ENCODE data around the gene ARL16. TPM values are rescaled to one million over a fixed set of nuclear protein-coding genes. Genes with fewer than 3 reads are reported as not detected.

ARL16 gene
- polyA plus RNA-seq, 2 of the 4 experiments (the other 2 are of a cell fraction): 45.2 to 53.6 TPM

DNA sequence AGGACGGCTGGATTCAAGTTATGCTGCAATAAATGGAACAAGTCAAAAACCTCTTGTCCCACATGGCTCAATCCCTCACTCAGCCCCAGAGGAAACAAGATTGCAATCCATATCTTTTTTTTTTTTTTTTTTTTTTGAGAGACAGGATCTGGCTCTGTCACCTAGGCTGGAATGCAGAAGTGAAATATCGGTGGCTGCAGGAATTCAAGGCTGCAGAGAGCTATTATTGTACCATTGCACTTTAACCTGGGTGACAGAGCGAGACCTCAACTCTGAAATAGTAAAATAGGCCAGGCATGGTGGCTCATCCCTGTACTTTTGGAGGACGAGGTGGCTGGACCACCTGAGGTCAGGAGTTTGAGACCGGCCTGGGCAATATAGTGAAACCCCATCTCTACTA lies 24.6 kb downstream of the ARL16 start:
- CTCF ChIA-PET: interaction anchor here (1.2 to 2.0 kb wide), 2 partner anchors 18 to 43 kb away, joined by 3 to 5 read pairs; no protein-coding TSS in a partner anchor
- no peak overlapping the region for H3K4me2 ChIP-seq
- WGBS (ENCODE audit: missing lambda C conversion rate): 83% methylated on average over 5 of the region's 5 CpGs
- no peak for ATAC-seq
- FAIRE-seq: no peak
- no peak for TF ChIP-seq SREBF2 (IDR thresholded peaks at IDR 0.05)
- TF ChIP-seq SMC3 (IDR thresholded peaks at IDR 0.05): no peak
- no peak for TF ChIP-seq CEBPB (IDR thresholded peaks at IDR 0.05)
- TF ChIP-seq FOSB (CRISPR knock-in tag; IDR thresholded peaks at IDR 0.05): no peak
- no peak for TF ChIP-seq ZSCAN20 (CRISPR knock-in tag; IDR thresholded peaks at IDR 0.05)
- TF ChIP-seq CBX2 (IDR thresholded peaks at IDR 0.05; ENCODE audit: borderline replicate concordance, low read depth): no peak
- no peak for TF ChIP-seq HEYL (CRISPR knock-in tag; IDR thresholded peaks at IDR 0.05)
- TF ChIP-seq RFX5 (IDR thresholded peaks at IDR 0.05): no peak
- TF ChIP-seq HOXB13 (CRISPR knock-in tag; IDR thresholded peaks at IDR 0.05; ENCODE audit: low read depth): no peak
- TF ChIP-seq MYC (IDR thresholded peaks at IDR 0.05; ENCODE audit: borderline replicate concordance, low read length): no peak
- H3K9me3 ChIP-seq: no peaks in the 10 kb centered on the region
- DNase-seq (ENCODE audit: low read depth in 1 of 2, low spot score in 1 of 2): no peak
- H3K27ac ChIP-seq: no peak overlapping the region
- POLR2A ChIA-PET: no interaction called here
- H3K4me1 ChIP-seq: no peaks in the 10 kb centered on the region
- H3K4me3 ChIP-seq: no peak overlapping the region

DNA sequence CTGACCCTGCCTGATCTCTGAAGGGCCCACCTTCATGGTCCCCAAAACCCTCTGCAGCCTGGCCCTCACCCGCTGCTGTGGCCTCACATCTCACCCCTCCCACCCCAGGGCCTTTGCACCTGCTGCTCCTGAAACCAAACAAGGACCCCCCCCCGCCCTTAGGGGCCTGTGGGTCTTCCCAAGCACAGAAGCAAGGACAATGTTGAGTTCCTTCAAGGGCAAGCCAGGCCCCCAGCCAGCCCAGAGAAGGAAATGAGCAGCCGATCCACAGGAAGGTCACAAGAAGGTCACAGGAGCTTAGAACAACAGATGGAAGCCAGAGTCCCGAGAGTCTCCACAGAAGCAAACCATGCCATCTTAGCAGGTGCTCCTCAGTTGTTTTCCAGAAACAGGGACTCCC lies 26.8 kb downstream of the ARL16 start:
- TF ChIP-seq, protein P1, sequence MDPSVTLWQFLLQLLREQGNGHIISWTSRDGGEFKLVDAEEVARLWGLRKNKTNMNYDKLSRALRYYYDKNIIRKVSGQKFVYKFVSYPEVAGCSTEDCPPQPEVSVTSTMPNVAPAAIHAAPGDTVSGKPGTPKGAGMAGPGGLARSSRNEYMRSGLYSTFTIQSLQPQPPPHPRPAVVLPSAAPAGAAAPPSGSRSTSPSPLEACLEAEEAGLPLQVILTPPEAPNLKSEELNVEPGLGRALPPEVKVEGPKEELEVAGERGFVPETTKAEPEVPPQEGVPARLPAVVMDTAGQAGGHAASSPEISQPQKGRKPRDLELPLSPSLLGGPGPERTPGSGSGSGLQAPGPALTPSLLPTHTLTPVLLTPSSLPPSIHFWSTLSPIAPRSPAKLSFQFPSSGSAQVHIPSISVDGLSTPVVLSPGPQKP (IDR thresholded peaks at IDR 0.05; ENCODE audit: low read depth, low read length): no peak
- no peak for FAIRE-seq
- CTCF ChIA-PET: interaction anchor here (1.1 to 3.4 kb wide), 5 partner anchors 15 to 55 kb away, joined by 3 to 17 read pairs (median 6); no protein-coding TSS in a partner anchor
- Histone ChIP-seq H3K4me1 (peaks cover 3% of the 10 kb centered on the region), H3K9me3 (no peaks in the 10 kb centered on the region), H3K27ac (no peak overlapping the region), H3K4me2 (no peak overlapping the region), H3K4me3 (no peak overlapping the region)
- WGBS (ENCODE audit: missing lambda C conversion rate): 87% methylated on average over 3 of the region's 4 CpGs
- POLR2A ChIA-PET: interaction anchor here (1.4 kb wide), 1 partner anchor 20 kb away, joined by 3 read pairs; the partner anchor contains the start of genes NPLOC4 and TSPAN10
- no peak for ATAC-seq
- DNase-seq (ENCODE audit: low read depth in 1 of 2, low spot score in 1 of 2): no peak

DNA sequence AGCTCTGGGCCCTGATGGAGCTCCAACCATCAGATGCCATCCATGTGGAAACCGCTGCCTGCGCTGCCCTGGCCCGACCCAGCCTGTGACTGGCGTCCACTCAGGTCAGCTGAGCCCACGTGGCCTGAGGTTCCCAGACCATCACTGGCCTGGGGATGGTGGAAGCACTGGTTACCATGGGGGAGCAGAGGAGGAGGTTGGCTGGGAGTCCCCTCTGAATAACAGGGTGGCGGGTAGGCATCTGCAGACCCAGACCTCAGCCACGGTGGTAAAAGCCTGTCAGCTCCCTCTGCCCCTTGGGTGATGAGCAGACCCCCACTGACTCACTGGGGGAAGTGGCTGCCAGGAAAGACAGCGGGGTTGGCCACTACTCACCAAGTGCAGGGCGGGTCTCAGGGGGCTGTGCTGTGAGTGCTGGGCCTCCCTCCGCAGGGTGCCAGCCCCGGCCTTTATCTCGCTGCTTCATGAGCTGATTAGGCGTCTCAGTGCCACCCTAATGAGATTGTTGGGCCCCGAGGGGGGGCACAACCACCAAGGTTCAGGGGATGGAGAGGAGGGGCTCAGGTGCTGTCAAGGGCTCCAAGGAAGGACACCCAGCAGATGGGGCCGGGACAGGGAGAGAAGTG lies 27.4 kb downstream of the ARL16 start, which contains the start of gene PDE6G:
Gene PDE6G (minus strand): TSS at position 425 of the 626 bp plus-strand sequence. CDS start 3,237 bp downstream, outside the sequence.
- FAIRE-seq: no peak
- H3K4me2 ChIP-seq: no peak within 1 kb of the TSS
- ATAC-seq: 0 out of 6 replicates have a peak, but pooled peaks of 1 of the 2 experiments have one; percentile 5
- DNase-seq (ENCODE audit: low read depth in 1 of 2, low spot score in 1 of 2): no peak
- 83% methylated on average over 15 of the region's 15 CpGs for WGBS (ENCODE audit: missing lambda C conversion rate)
- ChIA-PET CTCF (interaction anchor here (0.8 to 3.4 kb wide), 7 partner anchors 9 to 55 kb away, joined by 3 to 17 read pairs (median 4); no protein-coding TSS in a partner anchor), POLR2A (interaction anchor here (1.0 to 1.4 kb wide), 2 partner anchors 11 to 19 kb away, joined by 3 read pairs; partner anchors contain the start of genes CCDC137, NPLOC4 and TSPAN10)
- no peak within 1 kb of the TSS for H3K4me3 ChIP-seq
- TF ChIP-seq, protein P2, sequence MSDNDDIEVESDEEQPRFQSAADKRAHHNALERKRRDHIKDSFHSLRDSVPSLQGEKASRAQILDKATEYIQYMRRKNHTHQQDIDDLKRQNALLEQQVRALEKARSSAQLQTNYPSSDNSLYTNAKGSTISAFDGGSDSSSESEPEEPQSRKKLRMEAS (IDR thresholded peaks at IDR 0.05): no peak
- TF ChIP-seq RCOR1 (IDR thresholded peaks at IDR 0.05; ENCODE audit: low read depth, low read length) (no peak), POLR2AphosphoS2 (conservative IDR thresholded peaks at IDR 0.05; ENCODE audit: low read length) (no peak), TP53 (CRISPR knock-in tag; IDR thresholded peaks at IDR 0.05) (no peak), CBX2 (IDR thresholded peaks at IDR 0.05; ENCODE audit: borderline replicate concordance, low read depth) (no peak), JUN (IDR thresholded peaks at IDR 0.05) (no peak), HOXA7 (CRISPR knock-in tag; IDR thresholded peaks at IDR 0.05) (no peak), ZSCAN20 (CRISPR knock-in tag; IDR thresholded peaks at IDR 0.05) (no peak), CBX8 (IDR thresholded peaks at IDR 0.05) (no peak), HDAC2 (IDR thresholded peaks at IDR 0.05) (no peak)
- TF ChIP-seq, protein P3, sequence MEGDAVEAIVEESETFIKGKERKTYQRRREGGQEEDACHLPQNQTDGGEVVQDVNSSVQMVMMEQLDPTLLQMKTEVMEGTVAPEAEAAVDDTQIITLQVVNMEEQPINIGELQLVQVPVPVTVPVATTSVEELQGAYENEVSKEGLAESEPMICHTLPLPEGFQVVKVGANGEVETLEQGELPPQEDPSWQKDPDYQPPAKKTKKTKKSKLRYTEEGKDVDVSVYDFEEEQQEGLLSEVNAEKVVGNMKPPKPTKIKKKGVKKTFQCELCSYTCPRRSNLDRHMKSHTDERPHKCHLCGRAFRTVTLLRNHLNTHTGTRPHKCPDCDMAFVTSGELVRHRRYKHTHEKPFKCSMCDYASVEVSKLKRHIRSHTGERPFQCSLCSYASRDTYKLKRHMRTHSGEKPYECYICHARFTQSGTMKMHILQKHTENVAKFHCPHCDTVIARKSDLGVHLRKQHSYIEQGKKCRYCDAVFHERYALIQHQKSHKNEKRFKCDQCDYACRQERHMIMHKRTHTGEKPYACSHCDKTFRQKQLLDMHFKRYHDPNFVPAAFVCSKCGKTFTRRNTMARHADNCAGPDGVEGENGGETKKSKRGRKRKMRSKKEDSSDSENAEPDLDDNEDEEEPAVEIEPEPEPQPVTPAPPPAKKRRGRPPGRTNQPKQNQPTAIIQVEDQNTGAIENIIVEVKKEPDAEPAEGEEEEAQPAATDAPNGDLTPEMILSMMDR (IDR thresholded peaks at IDR 0.05): no peak
- TF ChIP-seq, protein P4, sequence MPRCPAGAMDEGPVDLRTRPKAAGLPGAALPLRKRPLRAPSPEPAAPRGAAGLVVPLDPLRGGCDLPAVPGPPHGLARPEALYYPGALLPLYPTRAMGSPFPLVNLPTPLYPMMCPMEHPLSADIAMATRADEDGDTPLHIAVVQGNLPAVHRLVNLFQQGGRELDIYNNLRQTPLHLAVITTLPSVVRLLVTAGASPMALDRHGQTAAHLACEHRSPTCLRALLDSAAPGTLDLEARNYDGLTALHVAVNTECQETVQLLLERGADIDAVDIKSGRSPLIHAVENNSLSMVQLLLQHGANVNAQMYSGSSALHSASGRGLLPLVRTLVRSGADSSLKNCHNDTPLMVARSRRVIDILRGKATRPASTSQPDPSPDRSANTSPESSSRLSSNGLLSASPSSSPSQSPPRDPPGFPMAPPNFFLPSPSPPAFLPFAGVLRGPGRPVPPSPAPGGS (IDR thresholded peaks at IDR 0.05): no peak
- TF ChIP-seq, protein P1 (IDR thresholded peaks at IDR 0.05; ENCODE audit: low read depth, low read length): no peak
- TF ChIP-seq, protein P5, sequence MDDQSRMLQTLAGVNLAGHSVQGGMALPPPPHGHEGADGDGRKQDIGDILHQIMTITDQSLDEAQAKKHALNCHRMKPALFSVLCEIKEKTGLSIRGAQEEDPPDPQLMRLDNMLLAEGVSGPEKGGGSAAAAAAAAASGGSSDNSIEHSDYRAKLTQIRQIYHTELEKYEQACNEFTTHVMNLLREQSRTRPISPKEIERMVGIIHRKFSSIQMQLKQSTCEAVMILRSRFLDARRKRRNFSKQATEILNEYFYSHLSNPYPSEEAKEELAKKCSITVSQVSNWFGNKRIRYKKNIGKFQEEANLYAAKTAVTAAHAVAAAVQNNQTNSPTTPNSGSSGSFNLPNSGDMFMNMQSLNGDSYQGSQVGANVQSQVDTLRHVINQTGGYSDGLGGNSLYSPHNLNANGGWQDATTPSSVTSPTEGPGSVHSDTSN (IDR thresholded peaks at IDR 0.05): no peak
- H3K4me1 ChIP-seq: peaks cover 9% of the 10 kb centered on the region
- peak within 1 kb of the TSS in 1 of 2 experiments; percentile 2; a peak in 1 of 6 replicates for H3K27ac ChIP-seq
- no peaks in the 10 kb centered on the region for H3K9me3 ChIP-seq
